CD4-positive, alpha-beta T cell treated with Interleukin-17A for 1 hour (primary cell): ENCODE results near the gene KRT33B.

ENCODE experiments used
- DNase-seq: peaks from one replicate; pipeline ENCODE4 v3.0.0-alpha.2; 2020

Gene KRT33B

DNA sequence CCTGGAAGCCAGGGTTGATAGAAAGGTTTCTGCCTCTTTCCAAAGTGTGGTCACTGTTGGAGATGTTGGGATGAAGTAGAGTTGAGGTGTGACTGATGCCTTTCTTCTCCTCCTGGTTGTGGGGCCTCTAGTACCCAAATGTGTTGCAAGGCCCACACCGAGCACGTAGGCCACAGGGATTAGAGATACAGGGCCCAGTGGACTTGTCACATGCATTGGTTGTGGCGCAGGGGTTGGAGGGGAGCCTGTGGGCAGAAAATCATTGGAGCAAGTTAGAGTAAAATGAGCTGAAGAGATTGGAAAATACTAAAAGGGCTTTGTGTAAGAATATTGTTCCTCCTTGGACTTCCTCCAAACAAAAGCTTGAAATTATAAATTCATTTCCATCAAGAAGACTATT, 23.6 kb downstream of the KRT33B start:
- no peak for DNase-seq

GRCh38 chr17:41343029-41343428, 26.6 kb downstream of the KRT33B start:
- no peak for DNase-seq

DNA sequence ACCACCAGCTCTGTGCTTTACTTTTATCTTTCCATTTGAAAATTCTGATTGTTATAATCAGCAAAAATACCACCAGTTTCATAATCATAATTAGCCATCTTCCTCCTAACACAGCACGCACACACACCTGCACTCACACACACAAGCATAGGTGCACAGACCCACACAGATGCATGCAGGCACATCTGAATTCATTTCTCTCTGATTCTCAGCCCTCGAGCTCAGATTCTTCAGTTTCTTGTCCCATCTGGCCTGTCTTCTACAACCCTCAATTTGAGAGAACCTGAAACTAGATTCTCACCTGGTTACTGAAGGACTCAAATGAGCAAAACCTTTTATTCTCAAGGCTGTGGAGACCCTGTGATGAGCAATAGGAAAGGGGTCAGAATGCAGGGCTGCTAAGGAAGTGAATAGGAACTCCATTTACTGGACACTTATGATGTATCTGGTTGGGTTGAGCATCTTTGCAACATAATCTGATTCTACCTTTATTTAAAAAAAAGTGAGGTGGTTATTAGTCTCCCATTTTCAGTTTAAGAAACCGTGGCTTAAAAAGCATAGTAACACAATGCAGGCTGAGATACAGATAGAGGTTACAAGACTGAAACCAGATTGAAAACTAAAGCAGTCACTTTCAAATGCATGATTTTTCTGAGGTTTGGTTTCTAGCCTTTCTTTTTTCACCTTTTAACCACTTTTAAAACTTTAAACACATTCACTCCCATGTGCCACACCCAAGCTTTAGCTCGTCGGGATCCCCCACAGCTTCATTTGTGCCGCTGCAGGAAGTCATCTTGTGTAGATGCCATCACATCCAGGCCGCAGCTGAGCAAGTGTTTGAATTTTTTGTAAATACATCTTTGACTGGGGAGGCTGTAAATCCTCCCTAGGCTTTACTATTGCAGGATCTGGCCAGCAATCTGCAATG, 28.4 kb downstream of the KRT33B start:
- DNase-seq: peak; percentile 76

DNA sequence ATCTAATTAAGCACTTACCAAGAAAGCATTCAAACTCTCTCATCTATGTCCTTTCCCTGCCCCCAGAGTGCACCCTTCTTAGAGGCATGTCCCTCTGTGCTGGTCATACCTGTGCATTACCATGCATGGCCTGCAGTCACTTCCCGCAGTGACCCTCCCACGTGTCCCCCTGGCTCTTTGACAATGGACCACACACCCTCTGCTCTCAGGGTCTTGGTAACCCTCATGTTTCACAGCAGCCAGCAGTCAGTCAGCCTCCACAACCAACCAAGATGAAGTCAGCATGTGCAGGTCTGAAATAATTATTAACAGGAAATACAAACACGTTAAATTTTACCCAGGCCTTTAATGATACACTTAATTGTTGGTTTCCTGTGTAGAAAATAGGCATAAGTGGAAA, 29.1 kb downstream of the KRT33B start:
- DNase-seq: no peak

GRCh38 chr17:41339571-41340172, 29.9 kb downstream of the KRT33B start:
- no peak for DNase-seq

- DNase-seq: peak; percentile 88
These were observed 30.6 kb downstream of the KRT33B start for GRCh38 chr17:41338961-41339485.

DNA sequence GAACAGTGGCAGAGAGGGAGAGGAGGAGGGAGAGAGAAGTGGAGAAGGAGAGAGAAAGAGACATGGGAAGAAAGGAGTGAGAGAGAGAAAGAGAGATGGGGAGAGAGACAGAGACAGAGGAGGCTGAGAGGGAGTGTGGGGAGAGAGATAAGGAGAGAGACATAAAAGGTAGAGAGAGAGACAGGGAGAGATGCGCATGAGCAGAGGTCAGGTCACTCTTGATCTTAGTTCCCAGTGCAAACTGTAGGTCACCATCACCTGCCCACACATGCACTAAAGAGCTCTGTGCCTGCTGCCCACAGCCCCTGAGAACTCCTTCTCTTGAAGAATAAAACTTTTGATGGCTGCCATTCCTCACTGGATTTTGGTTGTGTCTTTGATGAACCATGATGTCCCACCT, 33.9 kb downstream of the KRT33B start:
- DNase-seq: no peak

DNA sequence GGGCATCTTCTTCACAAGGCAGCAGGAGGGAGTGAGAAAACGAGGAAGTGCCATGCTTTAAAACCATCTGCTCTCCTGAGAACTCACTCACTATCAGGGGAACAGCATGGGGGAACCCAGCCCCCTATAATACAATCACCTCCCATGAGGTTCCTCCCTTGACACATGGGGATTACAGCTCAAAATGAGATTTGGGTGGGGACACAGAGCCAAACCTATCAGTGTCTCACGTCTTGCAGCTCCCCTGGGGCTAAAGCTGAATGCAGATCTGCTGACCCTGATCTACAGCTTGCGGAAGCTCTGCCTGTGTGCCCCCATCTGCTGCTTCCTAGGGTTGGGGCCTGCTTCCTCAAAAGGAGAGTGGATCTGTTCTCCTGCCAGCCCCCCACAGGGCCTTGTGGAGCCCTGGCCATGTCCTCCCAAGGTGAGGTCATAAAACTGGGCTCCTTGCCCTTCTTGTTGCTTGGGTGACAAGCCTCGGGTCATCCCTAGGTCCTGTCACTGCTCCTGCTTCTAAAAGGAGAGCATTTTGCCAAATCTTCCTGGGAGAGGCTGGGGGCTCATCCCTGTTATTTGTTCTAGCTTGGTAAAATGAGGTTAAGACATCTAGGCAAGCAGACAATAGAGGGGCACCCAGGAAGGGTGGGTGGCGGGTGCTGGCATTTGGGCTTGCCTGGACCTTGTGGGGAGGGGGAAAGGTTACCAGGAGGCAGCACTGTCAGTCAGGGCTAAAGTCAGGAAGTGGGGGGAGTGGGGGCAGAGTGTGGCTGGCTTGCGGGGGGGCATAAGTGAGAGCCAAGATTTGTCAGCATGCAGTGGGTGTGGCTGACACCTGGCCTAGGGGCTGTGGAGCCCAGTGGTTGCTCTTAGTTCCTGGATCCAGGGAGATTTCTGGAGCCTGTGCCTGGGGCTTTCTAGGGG, 35.0 kb downstream of the KRT33B start:
- peak; percentile 26 for DNase-seq

DNA sequence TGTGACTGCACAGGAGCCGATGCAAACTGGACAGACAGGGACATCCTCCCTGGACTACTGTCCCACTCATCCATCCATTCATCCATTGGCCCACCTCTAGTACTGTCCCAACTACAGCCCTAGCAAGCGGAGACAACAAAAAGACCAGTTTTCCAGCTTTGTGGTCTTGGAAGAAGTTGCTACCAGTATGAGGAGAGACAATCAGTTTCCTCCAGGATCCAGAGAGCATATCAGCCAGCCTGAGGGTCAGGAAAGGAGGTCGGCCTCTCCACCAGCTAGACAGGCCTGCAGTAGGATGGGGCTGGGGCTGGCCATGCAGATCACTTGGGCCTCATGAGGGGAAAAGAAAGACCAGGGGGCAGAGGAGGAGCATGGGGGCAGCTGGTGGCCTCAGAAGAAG, 35.8 kb downstream of the KRT33B start:
- no peak for DNase-seq

DNA sequence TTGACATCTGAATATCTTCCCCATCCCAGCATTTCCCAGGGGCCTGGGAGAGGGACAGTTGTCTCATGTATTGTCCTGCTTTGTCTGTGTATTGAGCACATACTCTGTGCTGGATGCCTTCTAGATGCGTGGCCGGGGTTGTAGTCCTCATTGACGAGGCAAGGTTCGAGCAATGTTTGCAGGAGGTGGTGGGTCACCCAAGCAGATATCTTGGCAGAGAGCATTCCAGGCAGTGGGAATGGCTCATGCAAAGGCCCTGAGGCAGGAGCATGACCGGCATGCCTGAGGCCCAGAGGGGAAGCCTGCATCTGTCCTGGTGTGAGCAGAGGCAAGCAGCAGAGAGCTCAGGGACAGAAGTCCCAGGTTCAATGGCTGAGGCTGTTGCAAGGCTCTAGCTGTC, 36.5 kb downstream of the KRT33B start:
- DNase-seq: no peak

DNA sequence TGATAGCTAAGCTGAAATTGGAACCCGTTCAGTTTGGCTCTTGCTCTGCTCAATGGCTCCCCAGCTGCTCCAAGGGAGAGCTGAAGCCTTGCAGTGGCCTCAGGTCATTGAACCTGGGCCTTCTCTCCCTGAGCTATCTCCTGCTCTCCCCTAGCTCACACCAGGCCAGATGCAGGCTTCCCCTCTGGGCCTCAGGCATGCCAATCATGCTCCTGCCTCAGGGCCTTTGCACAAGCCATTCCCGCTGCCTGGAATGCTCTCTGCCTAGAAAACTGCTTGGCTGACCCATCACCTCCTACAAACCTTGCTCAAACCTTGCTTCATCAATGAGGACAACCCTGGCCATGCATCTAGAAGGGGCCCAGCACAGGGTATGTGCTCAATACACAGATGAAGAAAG, 37.4 kb downstream of the KRT33B start:
- DNase-seq: no peak

- DNase-seq: no peak
These were observed 38.0 kb downstream of the KRT33B start for GRCh38 chr17:41331606-41332005.

- DNase-seq: peak; percentile 28
These were observed 40.2 kb downstream of the KRT33B start for GRCh38 chr17:41329279-41329948.

DNA sequence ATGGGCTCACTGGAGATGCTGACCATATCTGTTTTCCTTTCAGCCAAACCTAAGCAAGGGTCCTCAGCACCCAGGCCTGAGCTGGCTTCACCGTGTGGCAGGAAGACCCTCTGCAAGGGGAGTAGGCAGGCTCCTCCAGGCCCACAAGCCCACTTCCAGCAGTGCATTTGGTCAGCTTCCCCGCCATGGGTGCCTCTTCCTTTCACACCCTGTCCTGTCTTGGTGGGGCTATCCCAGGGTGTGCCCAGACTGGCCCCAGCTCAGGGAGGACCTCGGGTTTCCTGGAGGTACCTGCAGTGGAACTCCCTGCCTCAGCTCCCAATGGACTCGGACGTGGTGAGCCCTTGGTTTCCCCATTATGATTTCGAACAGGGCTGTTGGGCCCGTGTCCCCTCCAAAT, 41.4 kb downstream of the KRT33B start:
- DNase-seq: no peak

DNA sequence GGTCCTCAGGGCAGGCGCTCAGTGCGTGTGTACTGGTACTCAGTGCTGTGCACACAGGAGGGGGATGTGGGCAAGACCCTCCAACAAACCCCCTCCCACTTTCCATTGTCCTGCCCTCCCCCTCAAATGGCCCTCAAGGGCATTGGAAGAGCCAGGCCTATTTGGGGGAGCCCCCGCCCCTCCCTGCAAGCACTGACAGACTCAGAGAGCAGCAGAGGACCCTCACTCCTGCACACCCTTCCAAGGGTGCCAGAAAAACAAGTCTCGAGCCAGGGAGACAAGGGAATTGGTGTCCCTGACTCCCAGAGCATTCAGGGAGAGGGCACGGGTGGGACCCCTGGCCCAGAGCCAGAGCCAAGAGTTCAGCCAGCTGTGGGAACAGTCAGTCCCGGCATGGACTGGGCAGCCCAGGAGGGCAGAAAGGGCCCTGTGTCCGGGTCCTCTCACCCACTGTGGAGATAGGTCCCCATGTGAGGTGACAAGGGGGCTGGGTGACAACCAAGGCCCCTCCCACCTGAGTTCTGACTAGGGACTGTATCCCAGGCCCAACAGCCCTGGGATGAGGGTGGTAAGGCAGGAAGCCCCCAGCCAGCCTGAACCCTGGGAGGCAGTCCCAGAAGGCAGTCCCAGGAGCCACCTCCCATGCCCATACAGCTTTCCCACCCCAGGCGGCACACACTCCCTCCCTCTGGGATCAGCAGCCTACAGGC, 42.0 kb downstream of the KRT33B start:
- no peak for DNase-seq

DNA sequence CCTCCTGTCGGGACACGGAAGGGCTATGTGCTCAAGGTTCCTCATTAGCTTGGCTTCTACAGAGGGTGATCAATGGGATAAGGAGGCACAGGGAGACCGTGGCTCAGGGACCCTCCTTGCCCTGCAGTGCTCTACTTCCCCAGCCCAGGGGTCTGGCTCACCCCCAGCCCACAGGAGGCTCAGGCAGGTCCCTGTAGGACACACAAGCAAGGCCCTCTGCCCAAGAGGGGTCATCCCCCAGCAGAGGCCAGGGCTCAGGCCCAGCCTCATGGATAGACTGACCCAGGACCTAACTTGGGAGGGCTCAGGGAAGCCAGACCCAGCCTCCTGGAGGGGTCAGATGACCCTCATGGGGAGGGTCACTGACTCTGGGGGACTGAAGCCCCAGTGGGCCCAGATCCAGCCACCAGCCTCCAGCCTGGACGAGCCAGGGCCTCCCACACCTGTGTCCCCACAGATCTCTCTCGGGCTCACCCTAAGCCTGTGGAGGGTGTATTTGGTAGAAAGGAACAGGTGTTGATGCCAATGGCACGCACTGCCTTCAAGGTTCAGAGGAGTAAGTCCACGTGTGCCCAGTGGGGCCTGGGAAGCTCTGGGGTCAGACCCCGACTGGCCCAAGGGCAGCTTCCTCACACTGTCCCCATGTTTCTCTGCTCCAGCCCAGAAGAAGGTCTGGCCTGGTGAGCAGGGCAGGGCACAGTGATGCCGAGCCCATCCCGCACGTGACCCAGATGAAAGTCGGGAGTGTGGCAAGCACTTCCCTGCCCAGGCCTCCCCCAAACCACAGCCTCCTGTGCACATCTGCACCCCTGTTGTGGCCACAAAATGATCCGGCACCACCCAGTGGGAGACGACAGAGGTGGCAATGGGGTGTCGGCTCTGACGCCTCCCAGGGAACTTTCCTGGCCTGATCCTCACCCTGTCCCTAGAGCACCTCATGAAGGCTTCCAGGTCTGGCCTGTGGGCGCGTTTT, 43.2 kb downstream of the KRT33B start:
- peak; percentile 52 for DNase-seq

- no peak for DNase-seq
These were observed 44.0 kb downstream of the KRT33B start for GRCh38 chr17:41325611-41326010.

DNA sequence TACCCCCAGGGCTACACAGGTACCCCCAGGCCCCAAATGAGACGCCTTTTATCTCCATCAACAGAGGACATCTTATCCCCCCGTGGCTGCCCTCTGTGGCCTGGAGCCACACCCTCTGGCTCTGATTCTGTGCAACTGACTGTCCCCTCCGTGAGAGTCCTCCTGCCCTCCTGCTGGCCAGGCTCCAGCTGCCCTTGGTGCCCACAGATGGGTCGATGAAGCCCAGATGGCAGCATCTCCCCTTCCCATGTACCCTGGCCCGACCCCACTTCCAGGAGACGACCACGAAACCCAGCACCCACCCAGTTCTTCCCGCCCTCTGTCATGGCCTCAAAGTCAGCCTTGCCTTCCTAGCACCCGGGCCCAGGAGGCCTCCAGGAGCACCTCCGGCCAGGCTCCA, 44.5 kb downstream of the KRT33B start:
- DNase-seq: no peak

DNA sequence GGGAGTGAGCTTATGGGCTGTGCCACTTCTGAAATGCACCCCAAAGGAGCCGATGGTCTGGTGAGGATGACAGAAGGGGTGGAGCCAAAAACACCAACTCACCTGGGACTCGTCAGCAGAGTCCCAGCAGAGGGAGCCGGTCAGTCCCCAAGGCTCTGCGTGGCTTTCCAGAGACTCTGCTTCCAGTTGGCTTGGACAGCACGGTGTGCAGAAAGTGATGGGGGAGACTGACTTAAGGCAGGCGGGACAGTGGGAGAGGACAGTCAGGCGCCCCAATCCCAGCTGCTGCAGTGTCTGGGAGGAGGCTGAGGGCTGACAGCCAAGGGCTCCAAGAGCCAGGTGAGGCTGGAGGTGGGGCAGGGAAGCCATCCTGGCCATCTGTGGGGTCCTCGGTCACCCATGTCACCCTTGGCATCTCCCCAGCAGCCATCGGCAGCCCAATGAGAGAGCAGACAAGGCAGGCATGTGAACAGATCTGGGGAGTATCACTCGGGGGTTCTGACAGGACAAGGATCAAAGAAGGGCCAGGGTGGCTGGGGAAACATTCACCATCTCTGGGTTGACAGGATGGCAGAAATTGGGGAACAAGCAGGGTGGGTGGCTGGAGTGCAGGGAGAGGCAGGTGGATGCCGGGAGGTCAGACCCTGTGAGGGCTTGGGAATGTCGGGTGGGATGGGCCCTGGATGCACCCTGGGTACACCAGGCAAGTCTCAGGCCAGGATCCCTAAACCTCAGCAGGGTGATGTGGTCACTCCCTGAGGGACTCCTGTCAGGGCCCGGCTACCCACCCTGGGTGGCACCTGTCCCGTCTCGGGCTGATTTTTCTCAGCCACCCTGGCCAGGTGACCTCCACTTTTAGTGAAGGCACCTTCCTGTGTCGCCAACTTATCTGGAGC, 45.2 kb downstream of the KRT33B start:
- peak; percentile 29 for DNase-seq
